NCI-H2227 treated with DMSO at 0.1 percent for 48 hours (cell line): ENCODE results near the gene MTCL1.

Source experiments
- DNase-seq: peaks from one replicate; lab custom pipeline; 2025; lab: John Stamatoyannopoulos, UW

MTCL1 gene

GRCh38 chr18:8833480-8833879 lies 128.1 kb downstream of the MTCL1 start:
- no peak for DNase-seq

GRCh38 chr18:8834881-8835280 lies 129.5 kb downstream of the MTCL1 start:
- DNase-seq, result no peak

GRCh38 chr18:8835521-8835953 lies 130.2 kb downstream of the MTCL1 start:
- DNase-seq, result no peak

GRCh38 chr18:8839281-8839680 lies 133.9 kb downstream of the MTCL1 start:
- no peak for DNase-seq

- DNase-seq, result no peak
Observed at GRCh38 chr18:8841781-8842485, 136.6 kb downstream of the MTCL1 start.

- DNase-seq, result no peak
Observed at GRCh38 chr18:8842506-8842905, 137.2 kb downstream of the MTCL1 start.

GRCh38 chr18:8843005-8843404 lies 137.6 kb downstream of the MTCL1 start:
- no peak for DNase-seq

GRCh38 chr18:8844721-8845148 lies 139.4 kb downstream of the MTCL1 start:
- DNase-seq, result peak; percentile 79

GRCh38 chr18:8845506-8845905 lies 140.2 kb downstream of the MTCL1 start:
- no peak for DNase-seq

- DNase-seq, result no peak
Observed at GRCh38 chr18:8847066-8847755, 141.9 kb downstream of the MTCL1 start.

- DNase-seq, result no peak
Observed at GRCh38 chr18:8847900-8848299, 142.5 kb downstream of the MTCL1 start.

GRCh38 chr18:8848541-8848940 lies 143.2 kb downstream of the MTCL1 start:
- DNase-seq, result no peak

GRCh38 chr18:8849696-8850095 lies 144.3 kb downstream of the MTCL1 start:
- no peak for DNase-seq

GRCh38 chr18:8851659-8852058 lies 146.3 kb downstream of the MTCL1 start:
- no peak for DNase-seq

- DNase-seq, result no peak
Observed at GRCh38 chr18:8854550-8854949, 149.2 kb downstream of the MTCL1 start.

- no peak for DNase-seq
Observed at GRCh38 chr18:8854962-8855361, 149.6 kb downstream of the MTCL1 start.

GRCh38 chr18:8856212-8856611 lies 150.9 kb downstream of the MTCL1 start:
- no peak for DNase-seq

GRCh38 chr18:8856769-8857393 lies 151.5 kb downstream of the MTCL1 start:
- no peak for DNase-seq

- DNase-seq, result no peak
Observed at GRCh38 chr18:8857806-8858205, 152.4 kb downstream of the MTCL1 start.

- no peak for DNase-seq
Observed at GRCh38 chr18:8858888-8859511, 153.6 kb downstream of the MTCL1 start.

- no peak for DNase-seq
Observed at GRCh38 chr18:8860845-8861642, 155.7 kb downstream of the MTCL1 start.

GRCh38 chr18:8863427-8863826 lies 158.1 kb downstream of the MTCL1 start:
- DNase-seq, result no peak
